GM23248 (cell line): ENCODE results near the gene C17orf50. TPM values are rescaled to one million over a fixed set of nuclear protein-coding genes. Genes with fewer than 3 reads are reported as not detected.

Source experiments
- DNase-seq: peaks from one replicate; pipeline ENCODE4 v3.0.0-alpha.2; 2015
- H2AFZ ChIP-seq: fragments of 200-600 bp; sonication (generic); 2 replicates; pipeline ENCODE4 v1.6.1; 2016; ENCODE audit warnings: antibody characterized with exemption
- H3F3A ChIP-seq: fragments of 200-600 bp; sonication (generic); 2 replicates; pipeline ENCODE4 v1.6.1; 2016; ENCODE audit warnings: mild to moderate bottlenecking, antibody characterized with exemption, mixed run types; ENCODE audit not compliant: insufficient read depth
- H3K27ac ChIP-seq: fragments of 200-600 bp; sonication (generic); 2 replicates; pipeline ENCODE4 v1.5.1; 2016; ENCODE audit warnings: mild to moderate bottlenecking
- H3K27me3 ChIP-seq: fragments of 200-600 bp; sonication (generic); replicated peaks from 2 replicates; pipeline ENCODE4 v1.6.1; 2016; ENCODE audit warnings: mild to moderate bottlenecking; ENCODE audit not compliant: insufficient read depth
- H3K36me3 ChIP-seq: fragments of 200-600 bp; sonication (generic); 2 replicates; pipeline ENCODE4 v1.6.1; 2016; ENCODE audit warnings: low read depth, mild to moderate bottlenecking
- H3K4me1 ChIP-seq: fragments of 200-600 bp; sonication (generic); 2 replicates; pipeline ENCODE4 v1.6.1; 2016; ENCODE audit warnings: mild to moderate bottlenecking; ENCODE audit not compliant: insufficient read depth
- H3K4me2 ChIP-seq: fragments of 200-600 bp; sonication (generic); one replicate; pipeline ENCODE4 v1.6.1; 2016; ENCODE audit warnings: mild to moderate bottlenecking; ENCODE audit not compliant: unreplicated experiment
- H3K4me3 ChIP-seq: fragments of 200-600 bp; sonication (generic); 2 replicates; pipeline ENCODE4 v1.5.1; 2016; ENCODE audit warnings: mild to moderate bottlenecking
- H3K79me2 ChIP-seq: fragments of 200-600 bp; sonication (generic); 2 replicates; pipeline ENCODE4 v1.6.1; 2016; ENCODE audit warnings: mild to moderate bottlenecking; ENCODE audit not compliant: insufficient read depth
- H3K9ac ChIP-seq: fragments of 200-600 bp; sonication (generic); 2 replicates; pipeline ENCODE4 v1.6.1; 2016; ENCODE audit warnings: mild to moderate bottlenecking
- H3K9me2 ChIP-seq: fragments of 200-600 bp; sonication (generic); 2 replicates; pipeline ENCODE4 v1.6.1; 2016; ENCODE audit warnings: mixed run types, mild to moderate bottlenecking, moderate library complexity; ENCODE audit not compliant: insufficient read depth
- H3K9me3 ChIP-seq: fragments of 200-600 bp; sonication (generic); one replicate; pipeline ENCODE4 v1.6.1; 2017; ENCODE audit warnings: low read depth
- H4K20me1 ChIP-seq: fragments of 200-600 bp; sonication (generic); 2 replicates; pipeline ENCODE4 v1.6.0; 2016; ENCODE audit not compliant: insufficient read depth
- EZH2 ChIP-seq: fragments of 200-600 bp; sonication (generic); IDR thresholded peaks from 2 replicates; pipeline ENCODE4 v1.6.1; 2018; ENCODE audit warnings: antibody characterized with exemption, mild to moderate bottlenecking; ENCODE audit not compliant: insufficient read depth, poor library complexity, severe bottlenecking
- EZH2phosphoT487 ChIP-seq: fragments of 200-600 bp; sonication (generic); IDR thresholded peaks from 2 replicates; pipeline ENCODE4 v1.6.1; 2018; ENCODE audit warnings: antibody characterized with exemption, moderate library complexity, mild to moderate bottlenecking, low read depth; ENCODE audit not compliant: insufficient read depth
- WGBS, 2 experiments: methylation state at CpG; one replicate each; pipeline ENCODE4 v1.1.6; 2015 to 2017; ENCODE audit warnings: low lambda C conversion rate in 2 of 2, low coverage in 1 of 2; ENCODE audit errors: missing lambda C conversion rate in 2 of 2; 5-methylcytosine and 5-hydroxymethylcytosine counted together
- in situ Hi-C: fragments of 300-500 bp; cut with MboI; formaldehyde crosslinking; loops from 2 replicates; pipeline ENCODE4 v1.15.0; 2020
- polyA plus RNA-seq: library from polyadenylated mRNA; unstranded; fragments of >200 nt; fragmentation: Nextera tagmentation; extraction: Ambion mirVana; gene quantifications from 2 replicates; pipeline ENCODE4 v1.2.1, GENCODE V29; 2016
- total RNA-seq: library from RNA; depleted of rRNA; stranded (reverse); fragments of >200 nt; shearing (Covaris generic); gene quantifications from 2 replicates; pipeline ENCODE4 v1.2.3, GENCODE V29; 2014

The C17orf50 gene
- total and polyA plus RNA-seq, 2 experiments from 2014 or later: not detected

DNA sequence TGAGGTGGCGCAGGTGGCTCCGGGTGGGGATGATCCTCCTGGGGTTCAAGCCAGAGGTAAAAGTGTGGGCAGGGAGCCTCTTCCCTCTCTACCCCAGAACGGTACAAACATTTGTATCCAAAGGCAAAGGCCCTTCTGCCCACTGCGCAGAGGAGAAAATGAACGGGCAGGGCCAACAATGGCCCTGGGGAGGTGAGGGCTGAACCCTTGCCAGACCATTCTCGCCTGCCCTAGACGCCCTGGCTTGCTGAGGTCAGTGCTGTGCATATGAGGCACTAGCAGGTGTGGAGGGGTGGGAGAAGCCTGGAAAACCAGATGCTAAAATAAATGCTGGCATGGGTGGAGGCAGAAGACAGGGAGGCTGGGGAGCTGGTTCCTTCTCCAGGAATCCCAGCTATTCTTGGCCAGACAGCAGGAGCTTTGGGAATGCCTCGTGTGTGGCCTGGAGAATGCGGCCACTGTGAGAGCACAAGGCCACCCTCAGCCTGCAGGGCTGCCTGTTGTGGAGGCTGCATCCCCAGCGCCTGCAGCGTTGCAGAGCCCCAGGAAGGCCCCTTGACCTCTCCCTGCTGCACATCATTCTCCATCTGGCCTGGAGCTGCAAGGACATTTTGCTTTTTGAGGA is 4.5 kb downstream of the C17orf50 start:
- Histone ChIP-seq H3K4me3 (no peak overlapping the region), H3K4me1 (no peaks in the 10 kb centered on the region), H3K9me2 (no peaks in the 10 kb centered on the region), H3K4me2 (no peak overlapping the region), H2AFZ (no peak overlapping the region), H3K79me2 (no peaks in the 10 kb centered on the region), H3K27ac (no peak overlapping the region), H3K27me3 (peaks cover 7% of the 10 kb centered on the region; the same call in 1 of the 2 replicates), H4K20me1 (no peaks in the 10 kb centered on the region), H3K9me3 (no peaks in the 10 kb centered on the region), H3F3A (no peaks in the 10 kb centered on the region), H3K9ac (no peak overlapping the region), H3K36me3 (no peaks in the 10 kb centered on the region)
- TF ChIP-seq EZH2phosphoT487 (no peak), EZH2 (no peak)
- in situ Hi-C loops: no loop called here
- WGBS, 2 experiments: 74 to 78% methylated on average over 11 of the region's 11 CpGs
- no peak for DNase-seq

DNA sequence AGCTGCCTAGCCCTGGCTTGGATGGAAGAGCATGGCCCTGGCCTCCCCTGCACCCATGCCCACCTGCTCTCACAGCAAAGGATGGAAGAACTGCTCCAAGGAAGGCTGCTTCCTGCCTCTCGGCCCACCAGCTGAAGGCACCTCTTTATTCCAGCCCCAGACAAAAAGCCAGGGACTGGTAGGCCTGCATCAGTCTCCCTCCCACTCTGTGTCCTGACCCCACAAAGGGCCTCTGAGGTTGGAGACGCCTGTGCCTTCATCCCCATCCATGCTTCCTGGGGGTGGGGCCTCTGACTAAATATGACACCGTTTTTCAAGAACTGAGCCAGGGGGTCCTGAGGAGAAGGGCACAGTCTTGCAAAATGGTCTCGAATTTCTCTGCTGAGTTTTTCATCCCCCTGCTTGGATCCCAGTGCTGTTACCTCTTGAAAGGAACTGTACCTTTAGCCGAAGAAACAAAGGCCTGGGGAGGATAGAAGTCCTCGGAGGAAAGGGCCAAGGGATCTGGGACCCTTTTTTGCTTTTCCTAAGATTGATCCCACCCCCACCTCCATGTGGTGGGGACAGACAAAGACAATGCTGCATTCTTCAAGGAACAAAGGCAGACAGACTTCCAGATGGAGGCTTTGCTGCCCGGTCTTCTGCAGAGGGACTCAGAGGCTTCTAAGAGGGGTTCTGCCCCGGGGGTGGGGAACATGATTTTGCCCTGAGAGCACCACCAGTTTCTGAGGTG is 5.2 kb downstream of the C17orf50 start:
- in situ Hi-C loops: no loop called here
- DNase-seq: no peak
- no peaks in the 10 kb centered on the region for H3K36me3 ChIP-seq
- no peaks in the 10 kb centered on the region for H3K79me2 ChIP-seq
- H3K4me3 ChIP-seq: no peak overlapping the region
- peaks cover 7% of the 10 kb centered on the region; the same call in 1 of the 2 replicates for H3K27me3 ChIP-seq
- no peaks in the 10 kb centered on the region for H3K4me1 ChIP-seq
- no peaks in the 10 kb centered on the region for H4K20me1 ChIP-seq
- WGBS, 2 experiments: 59 to 60% methylated on average over 8 of the region's 8 CpGs
- H3K4me2 ChIP-seq: no peak overlapping the region
- no peak overlapping the region for H3K9ac ChIP-seq
- TF ChIP-seq EZH2: no peak
- no peak for TF ChIP-seq EZH2phosphoT487
- no peak overlapping the region for H2AFZ ChIP-seq
- no peaks in the 10 kb centered on the region for H3F3A ChIP-seq
- no peak overlapping the region for H3K27ac ChIP-seq
- H3K9me2 ChIP-seq: no peaks in the 10 kb centered on the region
- no peaks in the 10 kb centered on the region for H3K9me3 ChIP-seq

DNA sequence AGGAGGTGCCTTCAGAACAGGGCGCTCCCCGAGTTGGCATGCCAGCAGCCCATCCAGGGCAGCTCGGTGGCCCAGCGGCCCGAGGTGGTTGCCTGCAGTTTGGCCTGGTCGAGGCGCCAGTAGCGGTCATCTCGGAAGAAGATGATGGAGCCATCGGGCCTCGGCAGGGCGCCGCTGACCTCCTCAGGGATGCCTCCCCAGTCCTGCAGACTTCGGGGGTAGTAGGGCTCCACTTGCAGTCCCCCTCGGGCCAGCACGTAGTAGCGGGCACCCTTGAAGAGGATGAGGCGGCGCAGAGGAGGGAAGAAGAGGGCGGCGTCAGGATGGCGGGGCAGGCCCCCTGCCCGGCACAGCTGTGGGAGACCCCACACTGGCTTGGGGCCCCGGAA is 5.8 kb downstream of the C17orf50 start:
- in situ Hi-C loops: no loop called here
- DNase-seq: no peak

DNA sequence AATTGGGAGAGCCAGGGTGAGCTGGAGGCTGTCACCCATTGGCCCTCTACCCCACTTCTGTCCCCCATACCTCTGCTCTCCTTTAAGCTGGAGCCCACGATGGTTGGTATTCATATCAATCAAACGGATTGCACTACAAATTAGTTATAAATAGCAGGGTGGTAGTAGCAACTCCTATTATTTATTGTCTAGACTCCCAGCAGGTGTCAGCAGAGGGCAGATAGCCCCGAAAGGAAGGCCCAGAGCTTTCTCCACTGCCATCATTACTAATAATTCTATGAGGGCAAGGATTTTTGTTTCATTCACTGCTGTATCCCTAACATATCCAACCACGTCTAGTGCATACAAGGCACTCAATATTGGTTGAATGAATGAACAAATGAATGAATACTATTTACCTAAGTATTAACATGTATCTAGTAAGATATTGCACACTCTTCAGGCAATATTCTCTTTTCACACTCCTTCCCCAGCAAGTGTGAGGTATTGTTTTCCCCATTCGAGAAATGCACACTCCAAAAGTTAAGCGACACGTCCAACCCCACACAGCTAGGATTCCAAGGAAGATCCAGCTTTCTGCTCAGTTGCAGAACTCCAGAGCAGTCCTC is 6.3 kb downstream of the C17orf50 start:
- peak; percentile 75 for DNase-seq
- H3K4me3 ChIP-seq: no peak overlapping the region
- H3K27ac ChIP-seq: no peak overlapping the region
- H3K9ac ChIP-seq: no peak overlapping the region
- H3K27me3 ChIP-seq: peaks cover 10% of the 10 kb centered on the region
- in situ Hi-C loops: no loop called here
- no peaks in the 10 kb centered on the region for H4K20me1 ChIP-seq
- H3K79me2 ChIP-seq: no peaks in the 10 kb centered on the region
- H3K4me1 ChIP-seq: no peaks in the 10 kb centered on the region
- no peaks in the 10 kb centered on the region for H3K9me2 ChIP-seq
- no peak overlapping the region for H2AFZ ChIP-seq
- H3K36me3 ChIP-seq: no peaks in the 10 kb centered on the region
- no peak overlapping the region for H3K4me2 ChIP-seq
- no peaks in the 10 kb centered on the region for H3F3A ChIP-seq
- H3K9me3 ChIP-seq: no peaks in the 10 kb centered on the region
- TF ChIP-seq EZH2phosphoT487: no peak
- TF ChIP-seq EZH2: no peak
- 23 to 25% methylated on average over 7 of the region's 7 CpGs for WGBS, 2 experiments

More for the DNA sequence above, 5.8 kb downstream of the C17orf50 start:
- Histone ChIP-seq H3K9me2 (no peaks in the 10 kb centered on the region), H3K36me3 (no peaks in the 10 kb centered on the region), H3K27ac (no peak overlapping the region), H3K4me2 (no peak overlapping the region), H3K9me3 (no peaks in the 10 kb centered on the region), H4K20me1 (no peaks in the 10 kb centered on the region), H3K27me3 (peaks cover 7% of the 10 kb centered on the region; the same call in 1 of the 2 replicates), H3K79me2 (no peaks in the 10 kb centered on the region), H3F3A (no peaks in the 10 kb centered on the region), H3K4me1 (no peaks in the 10 kb centered on the region), H3K4me3 (no peak overlapping the region), H3K9ac (no peak overlapping the region), H2AFZ (no peak overlapping the region)
- WGBS, 2 experiments: 78 to 81% methylated on average over 20 to 24 of the region's 24 CpGs
- TF ChIP-seq EZH2 (no peak), EZH2phosphoT487 (no peak)
